Osteoblast (primary cell): Measurements from ENCODE around the gene CCM2. TPM values are rescaled to one million over a fixed set of nuclear protein-coding genes. Genes with fewer than 3 reads are reported as not detected.

Source experiments
- DNase-seq: peaks from one replicate; pipeline ENCODE4 v3.0.0; 2011; ENCODE audit warnings: low spot score, mixed read lengths; ENCODE audit not compliant: insufficient read length; ENCODE audit errors: missing footprints
- H2AFZ ChIP-seq: 2 replicates; pipeline ENCODE4 v1.6.0; 2011; ENCODE audit warnings: mild to moderate bottlenecking, low read length
- H3K27ac ChIP-seq: 2 replicates; pipeline ENCODE4 v1.5.1; 2011; ENCODE audit warnings: mild to moderate bottlenecking, low read depth, low read length, moderate library complexity
- H3K27me3 ChIP-seq: 2 replicates; pipeline ENCODE4 v1.6.0; 2012; ENCODE audit warnings: mild to moderate bottlenecking, control low read depth, inconsistent platforms, low read length, moderate library complexity; ENCODE audit not compliant: insufficient read depth
- H3K36me3 ChIP-seq: 2 replicates; pipeline ENCODE4 v1.5.1; 2011; ENCODE audit warnings: mild to moderate bottlenecking, low read length, control low read depth, moderate library complexity; ENCODE audit not compliant: insufficient read depth
- H3K4me1 ChIP-seq: 2 replicates; pipeline ENCODE4 v1.5.1; 2011; ENCODE audit warnings: mild to moderate bottlenecking, low read length, control low read depth, moderate library complexity; ENCODE audit not compliant: insufficient read depth
- H3K4me2 ChIP-seq: 2 replicates; pipeline ENCODE4 v1.6.0; 2011; ENCODE audit warnings: mild to moderate bottlenecking, low read length; ENCODE audit not compliant: insufficient read depth
- H3K4me3 ChIP-seq: fragments of 200-600 bp; sonication (generic); 3 replicates; pipeline ENCODE4 v1.5.1; 2012; ENCODE audit warnings: mild to moderate bottlenecking, low read length, inconsistent platforms; ENCODE audit not compliant: insufficient read depth
- H3K79me2 ChIP-seq: 2 replicates; pipeline ENCODE4 v1.6.0; 2012; ENCODE audit warnings: mild to moderate bottlenecking, low read length, control low read depth, inconsistent platforms; ENCODE audit not compliant: insufficient read depth
- H3K9me3 ChIP-seq: 2 replicates; pipeline ENCODE4 v1.5.1; 2011; ENCODE audit warnings: low read depth, low read length, control low read depth
- H4K20me1 ChIP-seq: 2 replicates; pipeline ENCODE4 v1.6.0; 2012; ENCODE audit warnings: mild to moderate bottlenecking, low read length, control low read depth; ENCODE audit not compliant: insufficient read depth
- CTCF ChIP-seq: IDR thresholded peaks from 2 replicates; pipeline ENCODE4 v1.5.1; 2011; ENCODE audit warnings: mild to moderate bottlenecking, low read depth, low read length, moderate library complexity; ENCODE audit errors: extremely low read depth
- total RNA-seq: library from RNA; depleted of rRNA; stranded (reverse); fragments of >200 nt; gene quantifications from 2 replicates; pipeline ENCODE4 v1.2.3, GENCODE V29; 2012

Gene CCM2
- total RNA-seq, 1 donor = 42.3 TPM

- no peak for TF ChIP-seq CTCF
- H3K27me3 ChIP-seq = no peaks in the 10 kb centered on the region
These were observed 100.9 kb downstream of the CCM2 start for GRCh38 chr7:45100761-45101480.

GRCh38 chr7:45101748-45102147 lies 101.7 kb downstream of the CCM2 start:
- Histone ChIP-seq H3K27ac (no peak overlapping the region), H3K36me3 (peaks cover 76% of the 10 kb centered on the region)
- TF ChIP-seq CTCF = no peak

More at GRCh38 chr7:45100761-45101480, 100.9 kb downstream of the CCM2 start:
- Histone ChIP-seq H3K4me1 (no peaks in the 10 kb centered on the region), H4K20me1 (peaks cover 20% of the 10 kb centered on the region), H3K27ac (no peak overlapping the region), H2AFZ (no peak overlapping the region), H3K4me2 (no peak overlapping the region), H3K4me3 (no peak overlapping the region), H3K9me3 (no peaks in the 10 kb centered on the region), H3K79me2 (peaks cover 9% of the 10 kb centered on the region), H3K36me3 (peaks cover 68% of the 10 kb centered on the region)
- no peak for DNase-seq

GRCh38 chr7:45102785-45103712 lies 103.0 kb downstream of the CCM2 start:
- DNase-seq = peak; percentile 30
- Histone ChIP-seq H3K36me3 (peaks cover 89% of the 10 kb centered on the region), H3K4me2 (no peak overlapping the region), H4K20me1 (peaks cover 41% of the 10 kb centered on the region), H3K9me3 (no peaks in the 10 kb centered on the region), H3K27ac (no peak overlapping the region), H3K27me3 (no peaks in the 10 kb centered on the region), H3K4me3 (no peak overlapping the region), H3K4me1 (no peaks in the 10 kb centered on the region), H2AFZ (no peak overlapping the region), H3K79me2 (peaks cover 28% of the 10 kb centered on the region)
- no peak for TF ChIP-seq CTCF

More at GRCh38 chr7:45101748-45102147, 101.7 kb downstream of the CCM2 start:
- Histone ChIP-seq H3K4me3 (no peak overlapping the region), H3K79me2 (peaks cover 15% of the 10 kb centered on the region), H4K20me1 (peaks cover 29% of the 10 kb centered on the region), H3K4me1 (no peaks in the 10 kb centered on the region), H3K9me3 (no peaks in the 10 kb centered on the region), H2AFZ (no peak overlapping the region), H3K4me2 (no peak overlapping the region), H3K27me3 (no peaks in the 10 kb centered on the region)
- DNase-seq = no peak
